Suprapubic skin (tissue), 3 donors: ENCODE results near the gene SLC16A3.

ENCODE experiments used
- POLR2A ChIP-seq, 2 donors: fragments of 450-650 bp; IDR thresholded peaks; one replicate each; pipeline ENCODE4 v1.6.1; 2017; ENCODE audit warnings: antibody characterized with exemption in 2 of 2, mild to moderate bottlenecking in 2 of 2, moderate library complexity in 2 of 2
- TF ChIP-seq, protein P1 (sequence below), 2 donors: fragments of 200-600 bp in 1 of 2; fragments of 450-650 bp in 1 of 2; sonication (generic) in 1 of 2; IDR thresholded peaks; one replicate each; pipeline ENCODE4 v1.5.1; 2016 to 2019; ENCODE audit warnings: antibody characterized with exemption in 2 of 2, mild to moderate bottlenecking in 1 of 2, moderate library complexity in 1 of 2

GRCh38 chr17:82246040-82246364, 17.2 kb downstream of the SLC16A3 start:
- TF ChIP-seq, protein P1, sequence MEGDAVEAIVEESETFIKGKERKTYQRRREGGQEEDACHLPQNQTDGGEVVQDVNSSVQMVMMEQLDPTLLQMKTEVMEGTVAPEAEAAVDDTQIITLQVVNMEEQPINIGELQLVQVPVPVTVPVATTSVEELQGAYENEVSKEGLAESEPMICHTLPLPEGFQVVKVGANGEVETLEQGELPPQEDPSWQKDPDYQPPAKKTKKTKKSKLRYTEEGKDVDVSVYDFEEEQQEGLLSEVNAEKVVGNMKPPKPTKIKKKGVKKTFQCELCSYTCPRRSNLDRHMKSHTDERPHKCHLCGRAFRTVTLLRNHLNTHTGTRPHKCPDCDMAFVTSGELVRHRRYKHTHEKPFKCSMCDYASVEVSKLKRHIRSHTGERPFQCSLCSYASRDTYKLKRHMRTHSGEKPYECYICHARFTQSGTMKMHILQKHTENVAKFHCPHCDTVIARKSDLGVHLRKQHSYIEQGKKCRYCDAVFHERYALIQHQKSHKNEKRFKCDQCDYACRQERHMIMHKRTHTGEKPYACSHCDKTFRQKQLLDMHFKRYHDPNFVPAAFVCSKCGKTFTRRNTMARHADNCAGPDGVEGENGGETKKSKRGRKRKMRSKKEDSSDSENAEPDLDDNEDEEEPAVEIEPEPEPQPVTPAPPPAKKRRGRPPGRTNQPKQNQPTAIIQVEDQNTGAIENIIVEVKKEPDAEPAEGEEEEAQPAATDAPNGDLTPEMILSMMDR (IDR thresholded peaks at IDR 0.05): no peak
- no peak for TF ChIP-seq POLR2A (IDR thresholded peaks at IDR 0.05)
